AG04450 (cell line): ENCODE data around the gene FAM187B. TPM values are rescaled to one million over a fixed set of nuclear protein-coding genes. Genes with fewer than 3 reads are reported as not detected.

Experiments used
- CTCF ChIA-PET: fragments of 300-600, 350-600 bp; formaldehyde crosslinking; extraction: SDS; loops from one replicate; lab custom pipeline; 2022; ENCODE audit warnings: antibody characterized with exemption, inconsistent platforms; lab: Charles Lee
- POLR2A ChIA-PET: fragments of 350-600 bp; formaldehyde crosslinking; extraction: SDS; loops from one replicate; lab custom pipeline; 2021; ENCODE audit warnings: antibody characterized with exemption, inconsistent platforms; lab: Yijun Ruan, JAX
- DNase-seq: peaks from one replicate; pipeline ENCODE4 v3.0.0-alpha.2; 2011; ENCODE audit warnings: low read depth, low spot score
- H3K27ac ChIP-seq: one replicate; pipeline ENCODE4 v1.5.1; 2012; ENCODE audit warnings: low read depth, low read length, control low read depth
- H3K27me3 ChIP-seq: one replicate; pipeline ENCODE4 v1.6.0; 2012; ENCODE audit warnings: low read length; ENCODE audit not compliant: control insufficient read depth, insufficient read depth
- H3K4me3 ChIP-seq: 2 replicates; pipeline ENCODE4 v1.5.1; 2011; ENCODE audit warnings: mild to moderate bottlenecking, low read depth, low read length, control low read depth
- H3K9me3 ChIP-seq: 2 replicates; pipeline ENCODE4 v1.5.1; 2012; ENCODE audit warnings: low read length; ENCODE audit not compliant: control insufficient read depth, insufficient read depth
- CTCF ChIP-seq: IDR thresholded peaks from 2 replicates; pipeline ENCODE4 v1.5.1; 2011; ENCODE audit warnings: low read depth, low read length, control low read depth, inconsistent platforms
- polyA plus RNA-seq: library from polyadenylated mRNA; depleted of rRNA; stranded (reverse); fragments of >200 nt; gene quantifications from 2 replicates; pipeline ENCODE4 v1.2.3, GENCODE V29; 2011

FAM187B gene
- polyA plus RNA-seq, 1 experiment = not detected

- no peak for DNase-seq
- ChIA-PET POLR2A (no interaction called here), CTCF (no interaction called here)
- no peak for TF ChIP-seq CTCF
- Histone ChIP-seq H3K27me3 (peaks cover 5% of the 10 kb centered on the region), H3K4me3 (no peak overlapping the region), H3K9me3 (no peaks in the 10 kb centered on the region; the same call in none of the 2 replicates), H3K27ac (no peak overlapping the region)
Measured at GRCh38 chr19:35220315-35220921, 8.1 kb downstream of the FAM187B start.

- no peak for TF ChIP-seq CTCF
- no peak overlapping the region for H3K4me3 ChIP-seq
- H3K27ac ChIP-seq = no peak overlapping the region
- H3K27me3 ChIP-seq = no peaks in the 10 kb centered on the region
- DNase-seq = no peak
- H3K9me3 ChIP-seq = no peaks in the 10 kb centered on the region; the same call in 1 of the 2 replicates
- POLR2A ChIA-PET = no interaction called here
- CTCF ChIA-PET = no interaction called here
Measured at GRCh38 chr19:35219008-35219407, 9.5 kb downstream of the FAM187B start.

GRCh38 chr19:35217649-35217990 is 10.9 kb downstream of the FAM187B start:
- Histone ChIP-seq H3K4me3 (no peak overlapping the region), H3K27me3 (no peaks in the 10 kb centered on the region), H3K27ac (no peak overlapping the region), H3K9me3 (no peaks in the 10 kb centered on the region; the same call in 1 of the 2 replicates)
- CTCF ChIA-PET = no interaction called here
- POLR2A ChIA-PET = no interaction called here
- no peak for TF ChIP-seq CTCF
- DNase-seq = no peak

GRCh38 chr19:35216833-35217648 is 11.5 kb downstream of the FAM187B start:
- CTCF ChIA-PET = no interaction called here
- no peaks in the 10 kb centered on the region for H3K27me3 ChIP-seq
- no peak overlapping the region for H3K4me3 ChIP-seq
- H3K27ac ChIP-seq = no peak overlapping the region
- no peak for DNase-seq
- H3K9me3 ChIP-seq = no peaks in the 10 kb centered on the region; the same call in 1 of the 2 replicates
- POLR2A ChIA-PET = no interaction called here
- no peak for TF ChIP-seq CTCF
